A549 treated with CORT108297 at 1 μM for 4 hours (cell line): ENCODE measurements around the gene HSPA4L. TPM values are rescaled to one million over a fixed set of nuclear protein-coding genes. Genes with fewer than 3 reads are reported as not detected.

Experiments used
- total RNA-seq: library from RNA; stranded (reverse); fragments of 200-300 nt; extraction: Qiagen RNA extraction; gene quantifications from 5 replicates; pipeline ENCODE4 v1.2.3, GENCODE V29; 2022

The HSPA4L gene
- 7.8 to 11.4 TPM (median 8.5 TPM) in 5 replicates for total RNA-seq

DNA sequence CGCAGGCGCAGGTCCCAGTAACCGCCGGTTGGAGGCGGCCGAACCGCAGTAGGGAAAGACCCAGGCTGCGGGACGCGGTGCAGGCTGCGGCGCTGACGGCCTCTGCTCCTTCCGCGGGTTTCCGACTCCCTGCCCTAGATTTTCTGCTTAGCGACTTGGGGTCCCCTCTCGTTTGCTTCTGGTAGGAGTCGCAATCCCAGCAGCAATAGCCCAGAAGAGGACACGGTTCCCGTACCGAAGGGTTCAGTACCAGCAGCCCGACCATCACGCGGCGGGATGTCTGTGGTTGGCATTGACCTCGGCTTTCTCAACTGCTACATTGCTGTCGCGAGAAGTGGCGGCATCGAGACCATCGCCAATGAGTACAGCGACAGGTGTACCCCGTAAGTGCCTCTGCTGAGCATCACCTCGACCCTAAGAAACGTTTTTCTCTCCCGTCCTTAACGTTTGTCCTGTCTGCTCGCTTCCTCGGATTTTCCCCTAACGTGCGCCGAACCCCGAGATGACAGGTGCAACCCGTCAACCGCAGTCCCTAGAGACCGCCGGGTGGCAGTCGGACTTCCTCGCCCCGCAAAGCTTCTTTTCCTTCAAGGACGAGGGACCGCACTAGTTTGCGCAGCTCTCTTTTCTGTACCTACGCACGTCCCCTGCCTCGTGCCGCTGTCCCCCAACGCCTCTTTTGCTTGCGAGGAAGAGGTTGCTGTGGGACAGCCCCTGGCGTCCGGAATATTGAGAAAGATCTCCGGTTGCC lies at the start of gene HSPA4L:
Gene HSPA4L (plus strand): TSS at position 48 of the 751 bp plus-strand sequence. CDS start 229 bp downstream, at position 277.

DNA sequence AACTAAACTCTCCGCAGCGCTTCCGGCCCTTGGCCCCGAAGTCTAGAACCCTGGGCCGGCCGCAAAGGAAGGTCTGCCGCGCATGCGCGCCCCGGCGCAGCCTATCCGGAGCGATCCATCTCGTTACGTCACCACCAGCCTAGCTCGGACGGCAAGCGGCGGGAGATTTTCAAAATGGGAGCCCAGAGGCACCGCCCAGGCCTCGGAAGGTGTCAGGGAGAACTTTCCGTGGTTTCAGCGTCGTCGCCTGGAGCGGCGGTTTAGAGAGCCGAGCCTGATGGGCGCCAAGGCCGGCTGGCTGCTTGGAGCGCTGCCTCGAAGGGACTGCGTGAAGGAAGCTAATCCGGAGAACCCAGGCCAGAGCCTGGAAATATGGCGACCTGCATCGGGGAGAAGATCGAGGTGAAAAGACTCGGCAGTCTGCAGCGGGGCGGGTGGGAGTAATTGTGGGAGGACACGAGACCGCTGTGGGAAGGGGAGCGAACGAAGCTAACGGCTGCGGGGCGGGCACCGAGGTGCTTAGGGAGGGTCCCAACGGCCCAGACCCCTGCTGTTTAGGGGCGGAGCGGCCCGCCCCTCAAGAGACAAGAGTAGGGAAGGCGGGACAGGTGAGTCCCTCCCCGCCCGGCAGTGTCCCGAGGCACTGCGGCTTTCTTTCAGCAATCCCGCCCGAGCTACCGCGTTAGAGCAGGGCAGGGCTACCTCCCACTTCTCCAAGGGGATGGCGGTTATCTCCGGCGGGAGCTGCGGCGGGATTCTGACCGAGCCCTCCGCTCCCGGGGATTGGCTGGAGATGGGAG lies 98.8 kb downstream of the HSPA4L start, which contains the start of gene PLK4:
Gene PLK4 (plus strand): TSS at position 131 of the 800 bp plus-strand sequence. CDS start 242 bp downstream, at position 373.

Other genes starting within 250 kb of the HSPA4L start
- 0.98 to 1.4 TPM (median 1.0 TPM) in 5 replicates for gene INTU, start 149.4 kb upstream of the HSPA4L start, total RNA-seq
- not detected in 5 replicates for gene SLC25A31, start 51.9 kb upstream of the HSPA4L start, total RNA-seq
- 13.8 to 15.7 TPM (median 14.8 TPM) in 5 replicates for gene PLK4, start 98.6 kb downstream of the HSPA4L start, total RNA-seq
- gene MFSD8, start 182.9 kb downstream of the HSPA4L start, total RNA-seq = 11.2 to 17.3 TPM (median 11.7 TPM) in 5 replicates
- 3.0 to 3.8 TPM (median 3.5 TPM) in 5 replicates for gene ABHD18, start 183.1 kb downstream of the HSPA4L start, total RNA-seq